Ovary (tissue), 9 donors: ENCODE measurements around the gene ARID5B. TPM values are rescaled to one million over a fixed set of nuclear protein-coding genes. Genes with fewer than 3 reads are reported as not detected.

ENCODE experiments used
- DNase-seq, 5 donors: peaks; one replicate each; pipeline ENCODE4 v3.0.0-alpha.2; 2019 to 2020
- H3K27ac ChIP-seq, 2 donors: fragments of 200-600 bp; one replicate each; pipeline versions ENCODE4 v1.5.1 to v1.8.0; 2019 to 2022
- H3K27me3 ChIP-seq: fragments of 200-600 bp; one replicate; pipeline ENCODE4 v1.8.0; 2022
- H3K36me3 ChIP-seq: fragments of 200-600 bp; sonication (generic); one replicate; pipeline ENCODE4 v1.5.1; 2019
- H3K4me1 ChIP-seq: one replicate; pipeline ENCODE4 v1.8.1; 2013; ENCODE audit warnings: mild to moderate bottlenecking, moderate library complexity; ENCODE audit not compliant: insufficient read depth
- H3K4me3 ChIP-seq: fragments of 200-600 bp; sonication (generic); one replicate; pipeline ENCODE4 v1.5.1; 2017
- H3K9me3 ChIP-seq, 2 donors: fragments of 200-600 bp in 1 of 2; sonication (generic) in 1 of 2; one replicate each; pipeline versions ENCODE4 v1.5.1 to v1.8.1; 2013 to 2019; ENCODE audit warnings: mild to moderate bottlenecking in 1 of 2, moderate library complexity in 1 of 2
- CTCF ChIP-seq, 3 donors: fragments of 450-650 bp in 2 of 3; fragments of 200-600 bp in 1 of 3; IDR thresholded peaks; one replicate each; pipeline versions ENCODE4 v1.5.1 to v1.8.0; 2016 to 2022; ENCODE audit warnings: antibody characterized with exemption in 3 of 3, mild to moderate bottlenecking in 1 of 3
- EP300 ChIP-seq: sonication (generic); formaldehyde crosslinking; IDR thresholded peaks from one replicate; pipeline ENCODE4 v1.6.1; 2017; ENCODE audit warnings: antibody characterized with exemption
- POLR2A ChIP-seq: fragments of 450-650 bp; IDR thresholded peaks from one replicate; pipeline ENCODE4 v1.6.1; 2017; ENCODE audit warnings: antibody characterized with exemption, mild to moderate bottlenecking, moderate library complexity
- WGBS, 3 donors: extraction: QIAGEN DNeasy Blood & Tissue Kit in 1 of 3; methylation state at CpG; one replicate each; pipeline versions ENCODE4 v1.1.5 to v1.1.7; 2013 to 2017; 5-methylcytosine and 5-hydroxymethylcytosine counted together
- intact Hi-C, 4 donors: fragments of 100-400 bp; cut with DNase I; formaldehyde crosslinking; loops; one replicate each; pipeline versions ENCODE4 v1.11.0 to v1.15.1; 2022 to 2023
- polyA plus RNA-seq, 2 donors: library from polyadenylated mRNA; stranded (reverse); fragments of 200-250 nt in 1 of 2; fragments of 350-450 nt in 1 of 2; fragmentation: Illumina TruSeq in 1 of 2; extraction: RNeasy Lipid Tissue Mini Kit (QIAGEN cat#74804) in 1 of 2; gene quantifications; one replicate each; pipeline ENCODE4 v1.2.3, GENCODE V29; 2013 to 2014
- total RNA-seq, 7 donors: library from RNA; depleted of rRNA in 2 of 7; stranded (reverse); fragments of >200 nt in 2 of 7; fragmentation: NEBNext Ultra II Directional in 3 of 7; extraction: Animal tissue kit (Norgen Biotek cat#: 25700) in 3 of 7; gene quantifications; one replicate each; pipeline versions ENCODE4 v1.1.0 to v1.2.4, GENCODE V29; 2016 to 2023
- donor health status: DM: no; HTN: no; CAD: no; lungs with moderate emphysema.
- donor health status: DM: no; HTN: no; CAD: no.
- donor health status: Bipolar disorder and iron deficiency.
- donor health status: DM: yes; HTN: yes; CAD: no.
- donor health status: DM: no; HTN: no; CAD: no.
- donor health status: DM: yes; HTN: yes; CAD: no.

ARID5B gene
- total and polyA plus RNA-seq, 9 donors, result 18.3 to 61.8 (median 28.3) TPM

GRCh38 chr10:62004042-62004441, 102.5 kb downstream of the ARID5B start:
- Histone ChIP-seq H3K4me1 (no peaks in the 10 kb centered on the region), H3K27ac (no peak overlapping the region), H3K9me3 (no peaks in the 10 kb centered on the region), H3K27me3 (no peaks in the 10 kb centered on the region), H3K36me3 (no peaks in the 10 kb centered on the region), H3K4me3 (no peak overlapping the region)
- WGBS, 3 donors, result 46 to 64% (median 52%) methylated on average over 3 of the region's 3 CpGs
- TF ChIP-seq POLR2A (no peak), CTCF (IDR thresholded peaks at IDR 0.05) (no peak), EP300 (no peak)
- DNase-seq, result no peak
- intact Hi-C loops, result no loop called here

GRCh38 chr10:62005281-62005680, 103.8 kb downstream of the ARID5B start:
- WGBS, 3 donors, result 84 to 89% (median 89%) methylated on average over 2 of the region's 2 CpGs
- Histone ChIP-seq H3K36me3 (no peaks in the 10 kb centered on the region), H3K27ac (no peak overlapping the region), H3K4me3 (no peak overlapping the region), H3K27me3 (no peaks in the 10 kb centered on the region), H3K4me1 (no peaks in the 10 kb centered on the region), H3K9me3 (no peaks in the 10 kb centered on the region)
- no peak for DNase-seq
- TF ChIP-seq POLR2A (no peak), EP300 (no peak), CTCF (IDR thresholded peaks at IDR 0.05) (no peak)
- intact Hi-C loops, result no loop called here

GRCh38 chr10:62005687-62006086, 104.2 kb downstream of the ARID5B start:
- TF ChIP-seq EP300 (no peak), POLR2A (no peak), CTCF (IDR thresholded peaks at IDR 0.05) (no peak)
- Histone ChIP-seq H3K27me3 (no peaks in the 10 kb centered on the region), H3K36me3 (no peaks in the 10 kb centered on the region), H3K4me1 (no peaks in the 10 kb centered on the region), H3K9me3 (no peaks in the 10 kb centered on the region), H3K27ac (no peak overlapping the region), H3K4me3 (no peak overlapping the region)
- no peak for DNase-seq
- intact Hi-C loops, result no loop called here
- WGBS, 3 donors, result 58 to 70% (median 67%) methylated on average over 3 of the region's 3 CpGs

- no peaks in the 10 kb centered on the region for H3K4me1 ChIP-seq
- intact Hi-C loops, result no loop called here
- DNase-seq, result no peak
- no peak overlapping the region for H3K27ac ChIP-seq
- no peaks in the 10 kb centered on the region for H3K36me3 ChIP-seq
- 97 to 98% (median 97%) methylated on average over 2 of the region's 2 CpGs for WGBS, 3 donors
- H3K4me3 ChIP-seq, result no peak overlapping the region
- no peaks in the 10 kb centered on the region for H3K9me3 ChIP-seq
- no peaks in the 10 kb centered on the region for H3K27me3 ChIP-seq
- TF ChIP-seq EP300, result no peak
- TF ChIP-seq POLR2A, result no peak
- no peak for TF ChIP-seq CTCF (IDR thresholded peaks at IDR 0.05)
Observed at GRCh38 chr10:62007145-62007544, 105.6 kb downstream of the ARID5B start.

- no peak overlapping the region for H3K27ac ChIP-seq
- 95 to 96% (median 96%) methylated on average over 6 of the region's 6 CpGs for WGBS, 3 donors
- H3K27me3 ChIP-seq, result no peaks in the 10 kb centered on the region
- DNase-seq, result no peak
- H3K4me1 ChIP-seq, result no peaks in the 10 kb centered on the region
- no peaks in the 10 kb centered on the region for H3K9me3 ChIP-seq
- no peaks in the 10 kb centered on the region for H3K36me3 ChIP-seq
- TF ChIP-seq CTCF (IDR thresholded peaks at IDR 0.05) (no peak), POLR2A (no peak), EP300 (no peak)
- intact Hi-C loops, result no loop called here
- H3K4me3 ChIP-seq, result no peak overlapping the region
Observed at GRCh38 chr10:62008196-62008595, 106.7 kb downstream of the ARID5B start.
